CD4-positive, alpha-beta T cell treated with Interleukin-2 at 100 ng/mL for 4 hours (primary cell): ENCODE results near the gene TAS2R46.
"Not testable (repeated sequence)": the region's sequence is repeated elsewhere in the genome, so short reads cannot be mapped to it uniquely, and the experiment has no call there.

Experiments
- DNase-seq: peaks from one replicate; pipeline ENCODE4 v3.0.0-alpha.2; 2020; ENCODE audit warnings: low spot score

The TAS2R46 gene

GRCh38 chr12:11062194-11062593, at the start of gene TAS2R46:
Gene TAS2R46, minus strand, starts transcription at chr12:11062294. Its CDS starts 0 bp downstream, at chr12:11062294.
- not testable (repeated sequence) for DNase-seq

GRCh38 chr12:11111213-11111612, 49.1 kb upstream of the TAS2R46 start:
- DNase-seq = not testable (repeated sequence)

- DNase-seq = no peak
Observed at GRCh38 chr12:11108862-11109261, 46.8 kb upstream of the TAS2R46 start.

GRCh38 chr12:11107719-11108118, 45.6 kb upstream of the TAS2R46 start:
- no peak for DNase-seq

- no peak for DNase-seq
Observed at GRCh38 chr12:11106288-11106687, 44.2 kb upstream of the TAS2R46 start.

GRCh38 chr12:11105546-11105945, 43.5 kb upstream of the TAS2R46 start:
- no peak for DNase-seq

GRCh38 chr12:11094910-11095309, 32.8 kb upstream of the TAS2R46 start:
- DNase-seq = not testable (repeated sequence)

GRCh38 chr12:11092128-11092527, 30.0 kb upstream of the TAS2R46 start, which contains the start of gene TAS2R43:
Gene TAS2R43, minus strand, starts transcription at chr12:11092313. Its CDS starts 84 bp downstream, at chr12:11092229.
- DNase-seq = no peak

GRCh38 chr12:11089246-11089645, 27.2 kb upstream of the TAS2R46 start:
- no peak for DNase-seq

GRCh38 chr12:11085419-11085818, 23.3 kb upstream of the TAS2R46 start:
- no peak for DNase-seq

- no peak for DNase-seq
Observed at GRCh38 chr12:11081987-11082386, 19.9 kb upstream of the TAS2R46 start.

GRCh38 chr12:11078246-11078645, 16.2 kb upstream of the TAS2R46 start:
- no peak for DNase-seq

- no peak for DNase-seq
Observed at GRCh38 chr12:11075642-11076041, 13.5 kb upstream of the TAS2R46 start.

- no peak for DNase-seq
Observed at GRCh38 chr12:11071414-11071813, 9.3 kb upstream of the TAS2R46 start.

GRCh38 chr12:11070999-11071398, 8.9 kb upstream of the TAS2R46 start:
- no peak for DNase-seq

GRCh38 chr12:11069854-11070365, 7.8 kb upstream of the TAS2R46 start:
- DNase-seq = no peak

- DNase-seq = no peak
Observed at GRCh38 chr12:11067514-11067913, 5.4 kb upstream of the TAS2R46 start.

GRCh38 chr12:11059784-11060183, 2.3 kb downstream of the TAS2R46 start:
- no peak for DNase-seq

- no peak for DNase-seq
Observed at GRCh38 chr12:11059041-11059440, 3.1 kb downstream of the TAS2R46 start.

GRCh38 chr12:11055306-11055705, 6.8 kb downstream of the TAS2R46 start:
- DNase-seq = no peak

- DNase-seq = not testable (repeated sequence)
Observed at GRCh38 chr12:11049806-11050531, 12.1 kb downstream of the TAS2R46 start.

GRCh38 chr12:11041366-11041765, 20.7 kb downstream of the TAS2R46 start:
- DNase-seq = not testable (repeated sequence)

- no peak for DNase-seq
Observed at GRCh38 chr12:11040162-11040561, 21.9 kb downstream of the TAS2R46 start.

- no peak for DNase-seq
Observed at GRCh38 chr12:11039171-11039570, 22.9 kb downstream of the TAS2R46 start.
